Dendritic cell treated with granulocyte-macrophage colony-stimulating factor and Interleukin-4, amounts not matched to agents 40 ng/mL and 50 ng/mL, for 4 days (primary cell): ENCODE results near the gene ILF2.
A peak's percentile ranks its signal among the peaks of the same experiment; 100 is the strongest.

Experiments
- H3K27ac Mint-ChIP-seq: one replicate; pipeline ENCODE4 v1.8.0; 2022; ENCODE audit warnings: mild to moderate bottlenecking, mixed read lengths
- H3K27me3 Mint-ChIP-seq: one replicate; pipeline ENCODE4 v1.8.0; 2022; ENCODE audit warnings: mild to moderate bottlenecking, mixed read lengths
- H3K36me3 Mint-ChIP-seq: one replicate; pipeline ENCODE4 v1.8.0; 2022; ENCODE audit warnings: low read depth, mixed read lengths
- H3K4me1 Mint-ChIP-seq: one replicate; pipeline ENCODE4 v1.8.0; 2022; ENCODE audit warnings: low read depth, mixed read lengths
- H3K4me3 Mint-ChIP-seq: one replicate; pipeline ENCODE4 v1.8.0; 2022; ENCODE audit warnings: mild to moderate bottlenecking, moderate library complexity, mixed read lengths
- H3K9me3 Mint-ChIP-seq: one replicate; pipeline ENCODE4 v1.8.0; 2022; ENCODE audit warnings: mixed read lengths
- intact Hi-C: fragments of 100-400 bp; cut with micrococcal nuclease; formaldehyde crosslinking; loops from one replicate; pipeline ENCODE4 v1.15.0; 2022

ILF2 gene

GRCh38 chr1:153633754-153634665, 36.8 kb downstream of the ILF2 start, which contains the start of gene CHTOP:
CHTOP (plus strand) TSS chr1:153634066; CDS start chr1:153636589, 2,523 bp downstream.
- Mint-ChIP-seq H3K9me3 (no peaks in the 10 kb centered on the region), H3K4me1 (peaks cover 59% of the 10 kb centered on the region), H3K4me3 (peak within 1 kb of the TSS; percentile 100), H3K27me3 (peaks cover 2% of the 10 kb centered on the region), H3K36me3 (peaks cover 52% of the 10 kb centered on the region), H3K27ac (peak within 1 kb of the TSS; percentile 98)
- intact Hi-C loops, result loop anchor here (1.0 kb wide), 1 partner anchor 24 kb away; the partner anchor contains the start of gene SNAPIN

DNA sequence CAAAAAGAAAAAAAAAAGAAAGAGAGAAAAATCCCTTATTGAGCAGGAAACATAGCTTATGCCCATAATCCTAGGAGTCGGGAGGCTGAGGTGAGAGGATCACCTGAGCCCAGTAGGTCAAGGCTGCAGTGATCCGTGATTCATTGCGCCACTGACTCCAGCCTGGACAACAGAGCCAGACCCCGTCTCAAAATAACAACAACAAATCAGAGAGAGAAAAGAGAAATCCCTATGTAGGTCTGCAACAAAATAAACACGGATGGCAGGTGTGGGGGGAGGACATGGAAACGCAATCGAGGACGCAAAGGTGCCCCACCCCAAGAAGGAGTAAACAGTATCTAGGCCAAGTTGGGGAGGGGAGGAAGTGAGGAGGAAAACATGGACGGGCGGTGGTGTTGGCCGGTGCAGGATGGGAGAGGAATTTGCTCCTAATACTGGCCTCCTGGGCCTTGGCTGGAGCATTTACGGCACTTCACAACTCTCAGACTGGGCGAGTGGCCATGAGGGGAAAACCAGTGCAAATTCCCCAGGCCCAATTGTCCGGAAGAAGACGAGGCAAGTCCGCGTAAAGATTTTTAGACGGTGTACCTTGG, 37.5 kb downstream of the ILF2 start:
- Mint-ChIP-seq H3K9me3 (no peaks in the 10 kb centered on the region), H3K4me3 (peak overlapping the region; percentile 100), H3K27ac (peak overlapping the region; percentile 98), H3K27me3 (peaks cover 4% of the 10 kb centered on the region), H3K4me1 (peaks cover 67% of the 10 kb centered on the region), H3K36me3 (peaks cover 44% of the 10 kb centered on the region)
- intact Hi-C loops, result no loop called here

GRCh38 chr1:153631047-153632022, 39.5 kb downstream of the ILF2 start:
- Mint-ChIP-seq H3K4me3 (no peak overlapping the region), H3K9me3 (no peaks in the 10 kb centered on the region), H3K27me3 (peaks cover 20% of the 10 kb centered on the region), H3K4me1 (peaks cover 73% of the 10 kb centered on the region), H3K27ac (peak overlapping the region; percentile 62), H3K36me3 (peaks cover 25% of the 10 kb centered on the region)
- intact Hi-C loops, result no loop called here

DNA sequence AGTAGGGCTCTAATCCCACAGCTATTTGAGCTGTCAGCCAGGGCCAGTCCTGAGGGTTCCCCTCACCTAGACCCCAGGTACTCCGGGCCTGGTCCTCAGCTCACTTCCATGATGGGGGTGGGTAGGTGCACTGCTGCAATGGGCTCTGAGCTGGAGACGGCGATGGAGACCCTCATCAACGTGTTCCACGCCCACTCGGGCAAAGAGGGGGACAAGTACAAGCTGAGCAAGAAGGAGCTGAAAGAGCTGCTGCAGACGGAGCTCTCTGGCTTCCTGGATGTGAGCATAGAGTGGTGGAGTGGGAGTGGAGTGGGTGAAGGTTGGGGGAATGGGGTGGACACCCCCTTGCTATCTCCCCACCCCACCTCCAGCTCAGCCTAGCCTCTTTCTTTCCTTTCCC, 40.4 kb downstream of the ILF2 start:
- H3K27ac Mint-ChIP-seq, result peak overlapping the region; percentile 0
- peaks cover 15% of the 10 kb centered on the region for H3K36me3 Mint-ChIP-seq
- intact Hi-C loops, result no loop called here
- H3K27me3 Mint-ChIP-seq, result peaks cover 23% of the 10 kb centered on the region
- no peaks in the 10 kb centered on the region for H3K9me3 Mint-ChIP-seq
- peaks cover 76% of the 10 kb centered on the region for H3K4me1 Mint-ChIP-seq
- H3K4me3 Mint-ChIP-seq, result no peak overlapping the region

DNA sequence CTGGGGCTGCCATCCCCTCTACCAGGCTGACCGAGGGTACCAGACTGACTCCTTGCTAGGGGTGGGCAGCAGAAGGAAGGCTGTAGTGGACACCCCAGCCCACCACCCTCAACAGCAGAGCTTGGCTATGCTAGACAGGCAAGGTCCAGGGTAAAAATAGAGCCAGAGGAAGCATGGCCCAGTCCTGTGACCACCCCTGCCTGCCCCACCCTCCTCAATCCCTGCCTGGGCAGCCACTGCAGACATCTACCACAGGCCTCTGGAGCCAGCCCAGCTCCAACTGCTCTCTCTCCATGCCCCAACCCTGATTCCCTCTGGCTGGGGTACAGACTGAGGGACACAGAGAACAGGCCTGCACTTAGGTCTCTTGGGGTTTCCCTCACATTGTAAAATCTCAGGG, 40.8 kb downstream of the ILF2 start:
- Mint-ChIP-seq H3K36me3 (peaks cover 14% of the 10 kb centered on the region), H3K9me3 (no peaks in the 10 kb centered on the region), H3K4me3 (no peak overlapping the region), H3K27me3 (peaks cover 23% of the 10 kb centered on the region), H3K27ac (peak overlapping the region; percentile 0), H3K4me1 (peaks cover 81% of the 10 kb centered on the region)
- intact Hi-C loops, result no loop called here

- intact Hi-C loops, result no loop called here
- Mint-ChIP-seq H3K9me3 (no peaks in the 10 kb centered on the region), H3K27me3 (peaks cover 23% of the 10 kb centered on the region), H3K36me3 (peaks cover 7% of the 10 kb centered on the region), H3K4me1 (peaks cover 86% of the 10 kb centered on the region), H3K27ac (peak overlapping the region; percentile 23), H3K4me3 (no peak overlapping the region)
These were observed 41.5 kb downstream of the ILF2 start for GRCh38 chr1:153629343-153629665.

- H3K27me3 Mint-ChIP-seq, result peaks cover 23% of the 10 kb centered on the region
- H3K9me3 Mint-ChIP-seq, result no peaks in the 10 kb centered on the region
- intact Hi-C loops, result no loop called here
- peak overlapping the region; percentile 23 for H3K27ac Mint-ChIP-seq
- H3K4me3 Mint-ChIP-seq, result no peak overlapping the region
- H3K36me3 Mint-ChIP-seq, result peaks cover 2% of the 10 kb centered on the region
- peaks cover 91% of the 10 kb centered on the region for H3K4me1 Mint-ChIP-seq
These were observed 42.0 kb downstream of the ILF2 start for GRCh38 chr1:153628638-153629342.

DNA sequence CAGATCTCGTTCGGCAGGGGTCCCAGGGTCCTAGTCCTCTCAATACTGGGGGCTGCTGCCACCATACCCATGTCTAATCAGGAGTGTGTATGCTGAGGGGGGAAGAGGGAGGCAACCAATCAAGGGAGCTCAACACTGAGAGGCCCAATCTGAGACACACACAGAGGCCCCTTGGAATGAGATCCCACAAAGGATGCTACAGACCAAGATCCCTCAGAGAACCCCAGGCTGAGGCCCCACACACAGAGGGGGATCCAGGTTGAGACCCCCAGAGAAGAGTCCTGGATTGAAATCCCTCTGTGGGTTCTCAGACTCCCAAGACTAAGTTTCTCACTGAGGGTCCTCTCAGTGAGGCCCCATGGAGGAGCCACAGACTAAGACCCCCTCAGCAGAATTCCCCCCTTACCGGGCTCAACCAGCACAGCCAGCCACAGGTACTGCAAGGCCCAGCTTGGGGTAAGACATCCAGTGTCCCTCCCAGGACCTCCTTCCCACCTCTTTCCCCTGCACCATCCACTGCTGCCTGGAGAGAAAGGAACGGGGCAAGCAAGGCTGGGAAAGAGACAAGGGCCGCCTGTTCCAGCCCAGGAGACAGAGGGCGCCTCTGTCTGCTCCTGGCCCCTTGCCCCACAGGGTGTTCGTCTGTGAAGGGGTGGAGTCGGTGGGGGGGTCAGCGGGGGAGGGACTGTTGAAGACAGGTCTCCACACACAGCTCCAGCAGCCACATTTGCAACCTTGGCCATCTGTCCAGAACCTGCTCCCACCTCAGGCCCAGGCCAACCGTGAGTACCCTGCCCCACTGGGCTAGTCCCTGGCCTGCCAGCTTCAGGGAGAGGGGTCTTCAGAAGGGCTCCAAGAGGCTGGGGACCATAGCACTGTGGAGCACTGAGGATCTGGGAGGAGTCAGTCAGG, 42.8 kb downstream of the ILF2 start, which contains the start of gene S100A1:
Gene S100A1 (plus strand): TSS at position 720 of the 912 bp plus-strand sequence. CDS start 2,088 bp downstream, outside the sequence.
- H3K4me3 Mint-ChIP-seq, result peak within 1 kb of the TSS; percentile 64
- intact Hi-C loops, result no loop called here
- peak within 1 kb of the TSS; percentile 74 for H3K27ac Mint-ChIP-seq
- H3K9me3 Mint-ChIP-seq, result no peaks in the 10 kb centered on the region
- peaks cover 23% of the 10 kb centered on the region for H3K27me3 Mint-ChIP-seq
- H3K4me1 Mint-ChIP-seq, result peaks cover 92% of the 10 kb centered on the region
- H3K36me3 Mint-ChIP-seq, result no peaks in the 10 kb centered on the region

DNA sequence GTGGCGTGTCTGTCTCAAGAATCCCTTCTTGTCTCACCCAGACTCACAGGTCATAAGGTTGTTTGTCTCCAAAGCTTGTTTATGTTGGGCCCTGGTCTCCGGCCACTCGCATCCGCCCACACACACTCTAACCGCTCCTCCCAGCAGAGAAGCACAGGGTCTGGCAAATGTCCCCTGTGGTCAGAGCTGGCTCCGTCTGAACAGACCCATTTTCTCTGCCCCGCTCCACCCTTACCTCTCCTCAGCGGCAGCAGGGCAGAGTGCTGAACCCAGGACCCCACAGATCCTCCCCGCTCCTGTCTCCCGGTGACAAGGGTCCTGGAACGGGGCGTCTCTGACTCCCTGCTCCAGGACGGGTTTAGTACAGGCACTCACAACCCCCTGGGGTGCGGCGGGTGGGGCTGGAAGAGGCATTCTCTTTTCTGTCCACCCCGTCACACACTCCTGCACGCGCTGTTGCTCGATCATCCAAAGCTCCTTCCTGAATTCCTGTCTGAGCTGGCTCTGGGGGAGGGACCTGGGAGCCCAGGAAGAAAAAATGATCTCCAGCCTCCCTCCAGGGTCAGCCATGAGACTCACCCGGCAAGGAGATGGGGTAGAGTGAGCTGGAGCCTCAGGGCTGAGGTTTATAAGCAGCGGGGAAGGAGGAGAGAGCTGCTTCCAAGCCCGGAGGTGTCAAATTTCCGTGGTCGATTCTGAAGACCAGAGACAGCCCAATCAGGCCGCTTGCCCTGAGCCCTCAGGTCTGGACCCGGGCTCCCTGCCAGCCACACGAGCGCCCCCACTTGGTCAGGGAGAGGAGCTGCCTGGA, 43.7 kb downstream of the ILF2 start, which contains the start of gene S100A13:
Gene S100A13 (minus strand): TSS at position 602 of the 811 bp plus-strand sequence. CDS start 1,033 bp downstream, outside the sequence.
- peaks cover 23% of the 10 kb centered on the region for H3K27me3 Mint-ChIP-seq
- intact Hi-C loops, result no loop called here
- H3K4me1 Mint-ChIP-seq, result peaks cover 90% of the 10 kb centered on the region
- H3K4me3 Mint-ChIP-seq, result peak within 1 kb of the TSS; percentile 64
- no peaks in the 10 kb centered on the region for H3K9me3 Mint-ChIP-seq
- peak within 1 kb of the TSS; percentile 74 for H3K27ac Mint-ChIP-seq
- no peaks in the 10 kb centered on the region for H3K36me3 Mint-ChIP-seq

DNA sequence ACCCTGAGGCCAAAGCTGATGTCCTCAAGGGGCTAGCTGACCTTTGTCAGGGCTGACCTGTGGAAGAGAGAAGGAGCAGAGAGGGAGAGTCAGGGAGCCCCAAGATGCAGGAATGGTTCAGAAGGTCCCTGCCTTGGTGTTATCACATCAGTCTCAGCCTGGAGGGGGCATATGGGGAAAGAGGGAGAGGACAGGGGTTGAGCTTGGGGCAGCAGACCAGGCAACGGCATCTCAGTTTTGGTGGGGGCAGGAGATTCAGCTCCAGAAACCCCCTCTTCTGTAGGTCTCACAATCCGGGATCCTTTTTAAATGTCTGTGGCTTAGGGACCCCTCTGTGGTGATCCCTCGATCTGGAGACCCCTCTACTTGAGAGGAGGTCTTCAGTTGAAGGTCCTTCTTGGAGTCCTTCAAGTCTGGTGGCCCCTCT, 44.3 kb downstream of the ILF2 start:
- no peaks in the 10 kb centered on the region for H3K9me3 Mint-ChIP-seq
- H3K4me3 Mint-ChIP-seq, result peak overlapping the region; percentile 64
- peak overlapping the region; percentile 74 for H3K27ac Mint-ChIP-seq
- peaks cover 84% of the 10 kb centered on the region for H3K4me1 Mint-ChIP-seq
- intact Hi-C loops, result no loop called here
- H3K36me3 Mint-ChIP-seq, result no peaks in the 10 kb centered on the region
- H3K27me3 Mint-ChIP-seq, result peaks cover 23% of the 10 kb centered on the region

GRCh38 chr1:153624965-153625611, 45.7 kb downstream of the ILF2 start:
- H3K36me3 Mint-ChIP-seq, result no peaks in the 10 kb centered on the region
- H3K27ac Mint-ChIP-seq, result peak overlapping the region; percentile 37
- H3K4me1 Mint-ChIP-seq, result peaks cover 70% of the 10 kb centered on the region
- no peak overlapping the region for H3K4me3 Mint-ChIP-seq
- H3K9me3 Mint-ChIP-seq, result no peaks in the 10 kb centered on the region
- intact Hi-C loops, result no loop called here
- H3K27me3 Mint-ChIP-seq, result peaks cover 23% of the 10 kb centered on the region
